ENCODE measurements around the gene CCNE1.

GRCh38 chr19:29855087-29855486 is 43.3 kb downstream of the CCNE1 start:
- TF ChIP-seq EP300 (IDR thresholded peaks at IDR 0.05) (no peak), POLR2AphosphoS5 (IDR thresholded peaks at IDR 0.05) (no peak)
- TF ChIP-seq, protein P1, sequence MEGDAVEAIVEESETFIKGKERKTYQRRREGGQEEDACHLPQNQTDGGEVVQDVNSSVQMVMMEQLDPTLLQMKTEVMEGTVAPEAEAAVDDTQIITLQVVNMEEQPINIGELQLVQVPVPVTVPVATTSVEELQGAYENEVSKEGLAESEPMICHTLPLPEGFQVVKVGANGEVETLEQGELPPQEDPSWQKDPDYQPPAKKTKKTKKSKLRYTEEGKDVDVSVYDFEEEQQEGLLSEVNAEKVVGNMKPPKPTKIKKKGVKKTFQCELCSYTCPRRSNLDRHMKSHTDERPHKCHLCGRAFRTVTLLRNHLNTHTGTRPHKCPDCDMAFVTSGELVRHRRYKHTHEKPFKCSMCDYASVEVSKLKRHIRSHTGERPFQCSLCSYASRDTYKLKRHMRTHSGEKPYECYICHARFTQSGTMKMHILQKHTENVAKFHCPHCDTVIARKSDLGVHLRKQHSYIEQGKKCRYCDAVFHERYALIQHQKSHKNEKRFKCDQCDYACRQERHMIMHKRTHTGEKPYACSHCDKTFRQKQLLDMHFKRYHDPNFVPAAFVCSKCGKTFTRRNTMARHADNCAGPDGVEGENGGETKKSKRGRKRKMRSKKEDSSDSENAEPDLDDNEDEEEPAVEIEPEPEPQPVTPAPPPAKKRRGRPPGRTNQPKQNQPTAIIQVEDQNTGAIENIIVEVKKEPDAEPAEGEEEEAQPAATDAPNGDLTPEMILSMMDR (IDR thresholded peaks at IDR 0.05), result no peak
